ENCODE results near the gene PAK3.

Gene PAK3

DNA sequence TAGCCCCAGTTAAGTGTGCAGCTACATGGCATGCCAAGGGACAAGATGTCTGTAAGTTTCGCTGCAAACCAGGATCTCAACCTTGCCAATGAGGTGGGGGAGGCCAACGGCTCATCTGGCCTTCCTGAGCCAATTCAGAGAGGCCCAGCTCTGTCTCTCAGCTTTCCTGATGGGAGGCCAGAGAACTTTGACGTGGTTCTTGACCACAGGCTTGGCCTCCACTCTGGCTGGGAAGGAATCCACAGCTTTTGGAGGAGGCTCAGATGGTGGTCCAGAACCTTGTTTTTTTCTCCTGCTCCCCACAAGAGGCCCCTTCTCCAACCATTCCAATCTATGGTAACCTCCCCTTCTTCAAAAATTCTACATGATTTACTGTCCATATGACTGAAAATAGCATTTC lies 164.5 kb downstream of the PAK3 start:
- no peak for DNase-seq (ENCODE audit: low read depth in 3 of 3)

DNA sequence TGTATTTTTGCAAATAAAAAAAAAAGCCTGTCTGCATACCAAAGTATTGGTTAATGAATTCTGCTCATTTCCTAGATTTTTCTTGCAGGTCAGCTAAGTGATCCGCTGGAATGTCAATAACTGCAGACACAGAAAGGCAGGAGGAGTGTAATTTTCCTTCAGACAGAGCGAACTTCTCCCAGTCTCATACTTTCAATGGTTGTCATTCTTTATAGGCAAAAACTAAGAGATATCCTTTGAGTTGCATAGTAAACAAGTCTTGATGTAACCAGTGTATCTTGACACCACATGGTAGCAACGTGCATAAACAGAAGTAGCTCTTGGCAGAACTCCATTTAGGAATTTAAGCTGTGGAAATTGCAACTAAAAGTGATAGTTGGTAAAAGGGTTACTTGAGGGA lies 166.1 kb downstream of the PAK3 start:
- no peak for DNase-seq (ENCODE audit: low read depth in 3 of 3)

DNA sequence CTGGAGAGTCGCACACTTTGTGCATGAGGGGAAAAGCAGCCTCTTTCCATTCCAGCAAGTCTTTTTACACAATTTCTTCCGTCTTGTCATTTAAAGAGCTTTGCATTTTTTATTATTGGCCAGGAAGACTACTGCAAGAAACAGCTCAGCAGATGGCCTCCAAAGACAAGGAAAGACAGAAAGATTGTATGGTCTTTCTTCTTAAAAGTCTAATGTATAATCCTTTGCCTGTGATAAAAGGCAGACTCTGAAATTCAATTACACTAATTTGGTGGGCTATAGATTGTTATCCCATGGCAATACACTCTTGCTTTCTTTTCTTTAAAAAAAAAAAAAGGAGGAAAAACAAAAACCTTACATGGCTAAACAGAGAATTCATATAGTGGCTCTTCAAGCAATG lies 168.4 kb downstream of the PAK3 start:
- no peak for DNase-seq (ENCODE audit: low read depth in 3 of 3)

DNA sequence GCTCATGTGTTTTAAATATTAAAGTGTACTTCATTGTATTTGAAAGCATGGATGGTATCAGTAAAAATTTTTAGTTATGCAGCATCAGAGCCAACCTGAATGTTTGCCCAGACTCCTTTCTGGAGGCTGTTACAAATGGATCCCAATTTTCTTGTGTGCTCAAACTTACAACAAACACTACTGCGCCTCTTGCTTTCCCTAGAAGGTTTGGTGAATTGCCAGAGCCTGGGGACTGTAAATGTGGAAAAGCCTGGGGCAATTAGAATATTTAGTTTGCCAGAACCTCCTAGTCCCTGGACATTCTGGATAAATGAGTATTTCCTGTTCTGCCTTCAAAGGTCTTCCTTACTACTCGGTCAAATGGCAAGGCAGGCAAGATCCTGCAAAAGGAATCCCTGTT lies 169.5 kb downstream of the PAK3 start:
- no peak for DNase-seq (ENCODE audit: low read depth in 3 of 3)

DNA sequence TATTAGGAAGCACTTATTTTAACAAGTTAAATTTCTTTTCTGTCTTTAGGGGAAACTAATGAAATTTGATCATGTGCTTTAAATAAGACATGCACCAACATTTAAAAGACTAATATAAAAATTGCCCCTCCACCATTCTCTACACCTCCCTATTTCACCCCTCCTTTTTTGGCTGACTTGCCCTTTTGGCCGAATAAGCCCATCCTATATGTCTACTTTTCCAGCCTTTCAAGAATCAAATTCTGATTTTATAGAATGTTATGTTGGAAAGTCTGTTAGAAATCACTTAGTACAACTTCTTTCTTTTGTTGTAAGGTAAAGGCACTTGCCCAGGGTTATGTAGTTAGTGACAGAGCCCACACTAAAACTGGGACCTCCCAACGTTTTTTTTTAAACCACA lies 172.5 kb downstream of the PAK3 start:
- no peak for DNase-seq (ENCODE audit: low read depth in 3 of 3)

DNA sequence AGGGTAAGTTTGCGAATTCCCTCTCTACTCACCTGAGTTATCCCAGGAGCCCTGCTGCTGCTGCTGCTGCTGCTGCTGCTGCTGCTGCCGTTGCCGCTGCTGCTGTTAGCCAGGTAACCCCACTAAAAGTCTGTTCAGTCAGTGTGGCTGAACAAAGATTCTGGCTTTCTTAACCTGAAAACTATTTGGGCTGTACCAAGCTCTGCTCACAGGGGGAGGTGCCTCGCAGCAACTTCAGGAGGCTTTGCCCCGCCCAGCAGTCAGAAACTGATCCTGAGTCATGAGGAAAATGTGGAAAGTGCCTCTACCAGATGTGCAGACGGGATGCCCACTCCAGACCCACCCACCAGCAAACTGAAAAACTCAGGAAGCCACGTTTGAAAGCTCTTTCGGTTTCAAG lies 174.3 kb downstream of the PAK3 start, which contains the start of gene CAPN6:
TSS of gene CAPN6 (minus strand) at position 145 of the 400 bp plus-strand sequence. CDS start 6,547 bp downstream, outside the sequence.
- no peak for DNase-seq (ENCODE audit: low read depth in 3 of 3)

Measured in stimulated activated CD4-positive, alpha-beta T cell treated with anti-CD3 and anti-CD28 coated beads, TNF-alpha, amount 100 ng/mL, for 4 hours (primary cell).